MG63 (cell line): Measurements from ENCODE around the gene GPX6. TPM values are rescaled to one million over a fixed set of nuclear protein-coding genes. Genes with fewer than 3 reads are reported as not detected.
"Not testable (repeated sequence)": the region's sequence is repeated elsewhere in the genome, so short reads cannot be mapped to it uniquely, and the experiment has no call there.

Experiments used
- DNase-seq: peaks from one replicate; pipeline ENCODE4 v3.0.0-alpha.2; 2020
- H3K27me3 ChIP-seq: fragments of 250-450 bp; sonication (Bioruptor Pico); 2 replicates; pipeline ENCODE4 v1.5.1; 2020; ENCODE audit warnings: mild to moderate bottlenecking, moderate library complexity
- H3K36me3 ChIP-seq: fragments of 250-450 bp; sonication (Bioruptor Pico); 2 replicates; pipeline ENCODE4 v1.5.1; 2020; ENCODE audit warnings: mild to moderate bottlenecking, moderate library complexity
- H3K4me3 ChIP-seq: fragments of 250-450 bp; sonication (Bioruptor Pico); 2 replicates; pipeline ENCODE4 v1.5.1; 2020; ENCODE audit warnings: mild to moderate bottlenecking, moderate library complexity
- H3K9me3 ChIP-seq: fragments of 250-450 bp; sonication (Bioruptor Pico); 2 replicates; pipeline ENCODE4 v1.5.1; 2020; ENCODE audit warnings: mild to moderate bottlenecking, moderate library complexity
- total RNA-seq: library from RNA; depleted of rRNA; stranded (reverse); fragments of >200 nt; shearing (Covaris generic); gene quantifications from 2 replicates; pipeline ENCODE4 v1.2.3, GENCODE V29; 2014; ENCODE audit warnings: low replicate concordance

Gene GPX6
- total RNA-seq, 1 experiment from 2014 or later, result not detected

- Histone ChIP-seq H3K36me3 (no peaks in the 10 kb centered on the region), H3K27me3 (0 out of 2 replicates have a peak, but pooled peaks cover 2% of the 10 kb centered on the region), H3K9me3 (no peaks in the 10 kb centered on the region), H3K4me3 (no peak overlapping the region)
- DNase-seq, result no peak
Observed at GRCh38 chr6:28496099-28496779, 19.4 kb downstream of the GPX6 start.

GRCh38 chr6:28491984-28492317 lies 23.6 kb downstream of the GPX6 start:
- Histone ChIP-seq H3K27me3 (no peaks in the 10 kb centered on the region), H3K9me3 (no peaks in the 10 kb centered on the region)
- no peak for DNase-seq

GRCh38 chr6:28490205-28490890 lies 25.2 kb downstream of the GPX6 start:
- peak; percentile 12 for DNase-seq
- Histone ChIP-seq H3K36me3 (no peaks in the 10 kb centered on the region), H3K9me3 (no peaks in the 10 kb centered on the region), H3K27me3 (no peaks in the 10 kb centered on the region), H3K4me3 (peak overlapping the region; percentile 58)

More at GRCh38 chr6:28491984-28492317, 23.6 kb downstream of the GPX6 start:
- Histone ChIP-seq H3K4me3 (no peak overlapping the region), H3K36me3 (no peaks in the 10 kb centered on the region)

- H3K9me3 ChIP-seq, result no peaks in the 10 kb centered on the region
- H3K4me3 ChIP-seq, result peak overlapping the region; percentile 58
- no peaks in the 10 kb centered on the region for H3K27me3 ChIP-seq
- H3K36me3 ChIP-seq, result no peaks in the 10 kb centered on the region
- DNase-seq, result peak; percentile 65
Observed at GRCh38 chr6:28489366-28490204, 26.0 kb downstream of the GPX6 start.

GRCh38 chr6:28488916-28489365 lies 26.7 kb downstream of the GPX6 start:
- Histone ChIP-seq H3K36me3 (no peaks in the 10 kb centered on the region), H3K4me3 (peak overlapping the region; percentile 58), H3K27me3 (no peaks in the 10 kb centered on the region), H3K9me3 (no peaks in the 10 kb centered on the region)
- DNase-seq, result peak; percentile 56

GRCh38 chr6:28486988-28487742 lies 28.4 kb downstream of the GPX6 start:
- H3K4me3 ChIP-seq, result no peak overlapping the region
- H3K27me3 ChIP-seq, result no peaks in the 10 kb centered on the region
- no peaks in the 10 kb centered on the region for H3K9me3 ChIP-seq
- DNase-seq, result no peak
- no peaks in the 10 kb centered on the region for H3K36me3 ChIP-seq

GRCh38 chr6:28486533-28486932 lies 29.1 kb downstream of the GPX6 start:
- no peak for DNase-seq
- Histone ChIP-seq H3K27me3 (no peaks in the 10 kb centered on the region), H3K36me3 (no peaks in the 10 kb centered on the region), H3K9me3 (no peaks in the 10 kb centered on the region), H3K4me3 (no peak overlapping the region)

GRCh38 chr6:28485482-28485881 lies 30.1 kb downstream of the GPX6 start:
- no peak for DNase-seq
- Histone ChIP-seq H3K4me3 (no peak overlapping the region), H3K36me3 (no peaks in the 10 kb centered on the region), H3K9me3 (no peaks in the 10 kb centered on the region), H3K27me3 (no peaks in the 10 kb centered on the region; the same call in 1 of the 2 replicates)

- DNase-seq, result no peak
- H3K9me3 ChIP-seq, result no peaks in the 10 kb centered on the region
- H3K36me3 ChIP-seq, result no peaks in the 10 kb centered on the region
- H3K27me3 ChIP-seq, result no peaks in the 10 kb centered on the region; the same call in 1 of the 2 replicates
- H3K4me3 ChIP-seq, result no peak overlapping the region
Observed at GRCh38 chr6:28480253-28480932, 35.2 kb downstream of the GPX6 start.

GRCh38 chr6:28478518-28478917 lies 37.1 kb downstream of the GPX6 start:
- H3K27me3 ChIP-seq, result peaks cover 4% of the 10 kb centered on the region; the same call in 1 of the 2 replicates
- no peak overlapping the region for H3K4me3 ChIP-seq
- no peak for DNase-seq

GRCh38 chr6:28474441-28475219 lies 41.0 kb downstream of the GPX6 start:
- H3K27me3 ChIP-seq, result 0 out of 2 replicates have a peak, but pooled peaks cover 4% of the 10 kb centered on the region
- H3K9me3 ChIP-seq, result no peaks in the 10 kb centered on the region
- peak; percentile 17 for DNase-seq
- no peaks in the 10 kb centered on the region for H3K36me3 ChIP-seq
- peak overlapping the region; percentile 59 for H3K4me3 ChIP-seq

More at GRCh38 chr6:28478518-28478917, 37.1 kb downstream of the GPX6 start:
- no peaks in the 10 kb centered on the region for H3K9me3 ChIP-seq
- H3K36me3 ChIP-seq, result no peaks in the 10 kb centered on the region

- H3K4me3 ChIP-seq, H3K9me3 ChIP-seq, DNase-seq, H3K36me3 ChIP-seq, H3K27me3 ChIP-seq: not testable (repeated sequence)
Observed at GRCh38 chr6:28469153-28469745, 46.3 kb downstream of the GPX6 start.

- H3K4me3 ChIP-seq, result no peak overlapping the region
- H3K27me3 ChIP-seq, result peaks cover 2% of the 10 kb centered on the region; the same call in 1 of the 2 replicates
- no peaks in the 10 kb centered on the region for H3K36me3 ChIP-seq
- H3K9me3 ChIP-seq, result no peaks in the 10 kb centered on the region
- no peak for DNase-seq
Observed at GRCh38 chr6:28468056-28468455, 47.5 kb downstream of the GPX6 start.

GRCh38 chr6:28462401-28462800 lies 53.2 kb downstream of the GPX6 start:
- Histone ChIP-seq H3K4me3 (no peak overlapping the region), H3K27me3 (peaks cover 7% of the 10 kb centered on the region), H3K9me3 (no peaks in the 10 kb centered on the region), H3K36me3 (no peaks in the 10 kb centered on the region)
- no peak for DNase-seq

- Histone ChIP-seq H3K4me3 (no peak overlapping the region), H3K27me3 (peaks cover 5% of the 10 kb centered on the region), H3K9me3 (no peaks in the 10 kb centered on the region), H3K36me3 (no peaks in the 10 kb centered on the region)
- DNase-seq, result no peak
Observed at GRCh38 chr6:28458568-28458967, 57.0 kb downstream of the GPX6 start.
